OCI-LY7 (cell line): ENCODE results near the gene PDLIM1. TPM values are rescaled to one million over a fixed set of nuclear protein-coding genes. Genes with fewer than 3 reads are reported as not detected.

ENCODE experiments used
- BruUV-seq: library from RNA; stranded (reverse); fragments of 400-500 nt; replicated peaks from 2 replicates; lab custom pipeline; 2021; lab: Mats Ljungman, UMichigan
- CTCF ChIA-PET: fragments of 300-600 bp; sonication (Branson Sonifier 250); formaldehyde crosslinking; loops from one replicate; lab custom pipeline; 2022; ENCODE audit warnings: antibody characterized with exemption; ENCODE audit not compliant: unreplicated experiment; lab: Charles Lee
- POLR2A ChIA-PET: fragments of 300-600 bp; sonication (Branson Sonifier 250); formaldehyde crosslinking; loops from one replicate; lab custom pipeline; 2022; ENCODE audit warnings: antibody characterized with exemption; lab: Charles Lee
- DNase-seq: peaks from one replicate; pipeline ENCODE4 v3.0.0-alpha.2; 2015; ENCODE audit warnings: low spot score
- H2AFZ ChIP-seq: fragments of 200-600 bp; sonication (generic), shearing (Covaris generic); 2 replicates; pipeline ENCODE4 v1.6.1; 2014; ENCODE audit warnings: mild to moderate bottlenecking, antibody characterized with exemption, low read length, moderate library complexity
- H3K27ac ChIP-seq: fragments of 200-600 bp; sonication (generic); 2 replicates; pipeline ENCODE4 v1.5.1; 2014; ENCODE audit warnings: mixed run types, low read depth, mild to moderate bottlenecking, moderate library complexity, low read length, inconsistent platforms; ENCODE audit not compliant: poor library complexity, severe bottlenecking
- H3K36me3 ChIP-seq: fragments of 200-600 bp; sonication (generic); 2 replicates; pipeline ENCODE4 v1.6.1; 2014; ENCODE audit warnings: mild to moderate bottlenecking, antibody characterized with exemption, low read length, moderate library complexity, mixed read lengths; ENCODE audit not compliant: insufficient read depth
- H3K4me1 ChIP-seq: fragments of 200-600 bp; sonication (generic); 2 replicates; pipeline ENCODE4 v1.5.1; 2014; ENCODE audit warnings: mild to moderate bottlenecking, low read length; ENCODE audit not compliant: insufficient read depth, poor library complexity, severe bottlenecking
- H3K4me2 ChIP-seq: fragments of 200-600 bp; sonication (generic); 2 replicates; pipeline ENCODE4 v1.6.1; 2014; ENCODE audit warnings: mild to moderate bottlenecking, low read length
- H3K4me3 ChIP-seq: fragments of 200-600 bp; sonication (generic); 2 replicates; pipeline ENCODE4 v1.5.1; 2014; ENCODE audit warnings: mild to moderate bottlenecking, low read depth, low read length; ENCODE audit not compliant: poor library complexity, severe bottlenecking
- H3K79me2 ChIP-seq: fragments of 200-600 bp; sonication (generic); 2 replicates; pipeline ENCODE4 v1.6.1; 2016; ENCODE audit warnings: low read depth, mild to moderate bottlenecking, low read length, moderate library complexity, mixed read lengths; ENCODE audit not compliant: insufficient read depth
- H3K9me2 ChIP-seq: fragments of 200-600 bp; sonication (generic); 2 replicates; pipeline ENCODE4 v1.6.1; 2016; ENCODE audit warnings: mild to moderate bottlenecking, low read length, mixed read lengths; ENCODE audit not compliant: insufficient read depth
- H3K9me3 ChIP-seq: fragments of 200-600 bp; sonication (generic); 2 replicates; pipeline ENCODE4 v1.6.1; 2014; ENCODE audit warnings: mild to moderate bottlenecking, mixed run types, low read length, mixed read lengths
- H4K20me1 ChIP-seq: fragments of 200-600 bp; sonication (generic); 2 replicates; pipeline ENCODE4 v1.6.1; 2014; ENCODE audit warnings: mild to moderate bottlenecking, antibody characterized with exemption, low read length, moderate library complexity, mixed read lengths; ENCODE audit not compliant: insufficient read depth
- CTCF ChIP-seq: fragments of 200-600 bp; sonication (generic); conservative IDR thresholded peaks from 2 replicates; pipeline ENCODE4 v1.5.1; 2014; ENCODE audit warnings: mild to moderate bottlenecking, antibody characterized with exemption, low read length, moderate library complexity, mixed read lengths
- EZH2phosphoT487 ChIP-seq: fragments of 200-600 bp; sonication (generic); IDR thresholded peaks from 2 replicates; pipeline ENCODE4 v1.6.1; 2018; ENCODE audit warnings: low read depth, borderline replicate concordance, mild to moderate bottlenecking, mixed run types, antibody characterized with exemption, low read length, moderate library complexity, mixed read lengths
- intact Hi-C: fragments of 100-400 bp; cut with micrococcal nuclease; formaldehyde crosslinking; loops from one replicate; pipeline ENCODE4 v1.10.0; 2022; ENCODE audit not compliant: unreplicated experiment
- total RNA-seq, 2 experiments: library from RNA; depleted of rRNA in 1 of 2; stranded (reverse); fragments of >200 nt in 1 of 2; shearing (Covaris generic) in 1 of 2; gene quantifications; 2 replicates each; pipeline ENCODE4 v1.2.3, GENCODE V29; 2014 to 2022

The PDLIM1 gene
- total RNA-seq, 2 experiments from 2014 or later, result 22.3 to 105 TPM

GRCh38 chr10:95333997-95334804, 43.4 kb upstream of the PDLIM1 start:
- Histone ChIP-seq H3K79me2 (no peaks in the 10 kb centered on the region), H2AFZ (no peak overlapping the region), H3K9me2 (no peaks in the 10 kb centered on the region), H3K36me3 (no peaks in the 10 kb centered on the region), H3K27ac (no peak overlapping the region), H4K20me1 (no peaks in the 10 kb centered on the region), H3K4me1 (no peaks in the 10 kb centered on the region), H3K4me2 (no peak overlapping the region), H3K9me3 (no peaks in the 10 kb centered on the region), H3K4me3 (no peak overlapping the region)
- intact Hi-C loops, result no loop called here
- POLR2A ChIA-PET, result interaction anchor here (0.6 to 1.1 kb wide), 3 partner anchors 9 to 26 kb away, joined by 3 read pairs; no protein-coding TSS in a partner anchor
- TF ChIP-seq CTCF, result no peak
- no peak for TF ChIP-seq EZH2phosphoT487
- BruUV-seq, result no TSS peak
- CTCF ChIA-PET, result no interaction called here
- no peak for DNase-seq

GRCh38 chr10:95332666-95333249, 42.0 kb upstream of the PDLIM1 start:
- no peaks in the 10 kb centered on the region for H3K4me1 ChIP-seq
- intact Hi-C loops, result no loop called here
- ChIA-PET POLR2A (interaction anchor here (0.9 to 1.1 kb wide), 2 partner anchors 12 to 13 kb away, joined by 3 read pairs; no protein-coding TSS in a partner anchor), CTCF (no interaction called here)
- no peaks in the 10 kb centered on the region for H4K20me1 ChIP-seq
- H3K79me2 ChIP-seq, result no peaks in the 10 kb centered on the region
- no peaks in the 10 kb centered on the region for H3K9me2 ChIP-seq
- H3K9me3 ChIP-seq, result no peaks in the 10 kb centered on the region
- no peak overlapping the region for H3K4me2 ChIP-seq
- H3K27ac ChIP-seq, result no peak overlapping the region
- DNase-seq, result no peak
- no peak overlapping the region for H2AFZ ChIP-seq
- no TSS peak for BruUV-seq
- H3K4me3 ChIP-seq, result no peak overlapping the region
- no peak for TF ChIP-seq CTCF
- no peak for TF ChIP-seq EZH2phosphoT487
- H3K36me3 ChIP-seq, result no peaks in the 10 kb centered on the region
